ENCODE results near the gene RAB12.
"Not testable (repeated sequence)": the region's sequence is repeated elsewhere in the genome, so short reads cannot be mapped to it uniquely, and the experiment has no call there.

RAB12 gene

DNA sequence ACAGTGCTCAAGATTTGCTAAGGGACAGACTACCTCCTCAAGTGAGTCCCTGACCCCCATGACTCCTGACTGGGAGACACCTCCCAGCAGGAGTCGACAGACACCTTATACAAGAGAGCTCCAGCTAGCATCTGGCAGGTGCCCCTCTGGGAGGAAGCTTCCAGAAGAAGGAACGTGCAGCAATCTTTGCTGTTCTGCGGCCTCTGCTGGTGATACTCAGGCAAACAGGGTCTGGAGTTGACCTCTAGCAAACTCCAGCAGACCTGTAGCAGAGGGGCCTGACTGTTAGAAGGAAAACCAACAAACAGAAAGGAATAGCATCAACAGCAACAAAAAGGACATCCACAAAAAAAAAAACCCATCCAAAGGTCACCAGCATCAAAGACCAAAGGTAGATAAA is 38.1 kb downstream of the RAB12 start:
- DNase-seq (ENCODE audit: low read depth): not testable (repeated sequence)

- DNase-seq (ENCODE audit: low read depth): not testable (repeated sequence)
Observed at GRCh38 chr18:8651478-8652261, 42.4 kb downstream of the RAB12 start.

- no peak for DNase-seq (ENCODE audit: low read depth)
Observed at GRCh38 chr18:8654503-8655451, 45.5 kb downstream of the RAB12 start.

DNA sequence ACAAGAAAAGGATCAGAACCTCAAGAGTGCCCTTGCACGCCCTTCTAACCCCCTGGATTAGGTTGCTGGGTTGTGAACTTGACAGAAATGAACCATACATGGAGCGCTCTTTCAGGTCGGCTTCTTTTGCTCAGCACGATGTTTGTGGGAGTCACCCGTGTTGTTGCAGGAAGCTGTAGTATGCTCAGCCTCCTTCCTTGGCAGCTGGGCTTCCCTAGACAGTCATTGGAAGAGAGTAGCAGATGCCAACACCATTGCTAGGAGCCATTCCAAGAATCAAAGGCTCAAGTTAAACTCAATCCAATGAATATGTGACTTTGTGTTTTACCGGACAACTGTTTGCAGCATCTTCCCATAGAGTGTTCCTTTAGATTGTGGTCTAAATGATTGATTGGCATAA is 47.0 kb downstream of the RAB12 start:
- no peak for DNase-seq (ENCODE audit: low read depth)

GRCh38 chr18:8657050-8657820 is 48.0 kb downstream of the RAB12 start:
- no peak for DNase-seq (ENCODE audit: low read depth)

DNA sequence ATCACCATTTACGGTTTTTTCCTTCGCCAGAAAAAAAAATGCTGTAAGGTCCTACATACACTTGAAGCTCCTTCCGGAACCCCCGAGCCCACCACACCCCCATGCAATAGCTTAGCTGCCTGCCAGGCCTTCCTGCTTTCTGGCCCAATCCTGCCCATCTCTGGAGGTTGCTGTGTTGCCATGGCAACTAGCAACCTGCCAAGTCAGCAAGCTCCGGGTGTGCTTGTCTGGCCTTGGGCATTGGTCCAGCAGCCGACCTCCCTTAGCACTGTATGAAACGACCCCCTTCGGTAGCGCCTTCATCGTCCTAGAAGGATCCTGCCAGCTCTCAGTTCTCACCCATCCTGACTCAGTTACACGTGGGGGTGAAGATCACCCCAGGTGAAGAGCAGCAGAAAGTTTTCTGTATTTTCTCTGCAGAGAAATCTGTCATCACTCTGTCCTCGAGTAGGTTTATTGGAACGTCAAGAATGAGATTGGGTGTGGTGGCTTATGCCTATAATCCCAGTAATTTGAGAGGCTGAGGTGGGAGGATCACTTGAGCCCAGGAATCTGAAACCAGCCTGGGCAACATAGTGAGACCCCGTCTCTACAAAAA is 48.7 kb downstream of the RAB12 start:
- no peak for DNase-seq (ENCODE audit: low read depth)

DNA sequence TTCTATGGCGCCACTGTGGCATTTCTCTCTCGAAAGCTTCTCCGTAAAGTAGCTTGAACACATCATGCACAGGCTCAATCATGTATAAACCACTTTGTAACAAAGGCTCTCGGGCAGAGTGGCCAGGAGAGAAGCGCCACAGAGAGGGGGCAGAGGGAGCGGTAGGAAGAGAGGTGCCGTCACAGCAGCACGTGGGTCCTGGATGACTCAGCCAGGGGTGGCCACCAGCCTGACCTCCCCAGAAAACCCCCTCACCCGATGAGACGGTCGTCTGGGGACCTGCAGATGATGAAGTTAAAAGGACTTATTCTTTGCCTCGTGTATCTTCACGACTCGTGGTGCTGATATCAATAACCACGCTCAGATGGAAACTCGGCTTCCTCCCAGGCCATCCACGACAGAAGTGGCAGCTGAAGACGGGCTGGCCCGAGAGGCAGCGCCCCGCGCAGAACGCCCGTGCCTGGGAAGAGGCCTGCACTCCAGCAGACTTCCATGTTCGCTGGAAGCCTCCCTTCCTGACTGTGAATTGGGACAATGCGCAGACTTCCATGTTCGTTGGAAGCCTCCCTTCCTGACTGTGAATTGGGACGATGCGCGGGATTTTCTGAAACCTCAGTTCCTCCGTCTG is 49.7 kb downstream of the RAB12 start:
- no peak for DNase-seq (ENCODE audit: low read depth)

- DNase-seq (ENCODE audit: low read depth): no peak
Observed at GRCh38 chr18:8659609-8660242, 50.5 kb downstream of the RAB12 start.

DNA sequence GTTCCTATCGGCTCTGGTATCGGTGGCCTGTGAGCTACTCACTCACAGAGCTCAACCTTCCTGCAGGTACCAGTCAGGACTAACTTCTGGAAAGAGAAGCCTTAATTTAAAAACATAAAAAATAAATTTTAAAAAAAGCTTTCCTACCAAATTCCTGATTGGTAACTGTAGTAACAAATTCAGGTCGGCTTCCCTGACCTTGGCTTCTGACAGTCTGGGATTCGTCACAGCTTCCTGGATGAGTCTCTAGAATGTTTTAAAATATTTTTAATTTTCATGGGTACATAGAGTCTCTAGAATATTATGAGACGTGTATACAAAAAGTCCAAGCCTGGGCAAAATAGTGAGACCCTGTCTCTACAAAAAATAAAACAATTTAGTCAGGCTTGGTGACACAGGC is 51.1 kb downstream of the RAB12 start:
- no peak for DNase-seq (ENCODE audit: low read depth)

- no peak for DNase-seq (ENCODE audit: low read depth)
Observed at GRCh38 chr18:8661754-8662559, 52.7 kb downstream of the RAB12 start.

- no peak for DNase-seq (ENCODE audit: low read depth)
Observed at GRCh38 chr18:8662560-8663255, 53.5 kb downstream of the RAB12 start.

DNA sequence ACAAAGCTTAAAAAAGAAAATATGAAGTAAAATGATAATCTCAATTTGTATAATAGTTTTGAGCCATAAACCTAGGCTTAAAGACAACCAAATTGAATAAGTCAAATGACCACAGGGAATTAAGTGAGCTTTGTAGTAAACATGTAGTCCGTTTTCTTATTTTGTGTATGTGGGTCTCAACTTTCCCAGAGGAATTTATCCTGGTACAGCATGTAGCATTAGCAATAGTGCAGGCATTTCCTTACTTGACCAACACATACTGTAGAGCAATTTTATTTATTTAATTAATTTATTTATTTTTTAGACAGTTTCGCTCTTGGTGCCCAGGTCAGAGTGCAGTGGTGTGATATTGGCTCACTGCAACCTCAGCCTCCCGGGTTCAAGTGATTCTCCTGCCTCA is 58.6 kb downstream of the RAB12 start:
- DNase-seq (ENCODE audit: low read depth): no peak

GRCh38 chr18:8668381-8668780 is 59.1 kb downstream of the RAB12 start:
- DNase-seq (ENCODE audit: low read depth): no peak

DNA sequence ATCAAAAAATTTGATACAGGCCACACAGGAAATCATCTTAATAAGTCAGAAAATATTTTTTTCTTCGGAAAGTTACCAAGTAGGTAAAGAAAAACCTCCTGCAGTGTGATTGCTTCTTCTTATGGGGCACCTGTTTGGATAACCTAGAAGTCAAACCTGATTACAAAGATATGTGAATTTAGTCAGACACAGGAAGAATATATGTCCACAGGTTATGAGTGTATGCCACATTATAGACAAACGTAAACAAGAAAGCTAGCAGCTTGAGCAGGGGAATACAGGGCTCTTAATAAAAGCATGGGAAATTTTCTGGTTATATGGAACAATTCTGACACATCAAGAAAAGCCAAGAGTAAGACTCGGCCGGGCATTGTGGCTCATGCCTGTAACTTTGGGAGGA is 60.3 kb downstream of the RAB12 start:
- DNase-seq (ENCODE audit: low read depth): no peak

- no peak for DNase-seq (ENCODE audit: low read depth)
Observed at GRCh38 chr18:8673256-8674209, 64.3 kb downstream of the RAB12 start.

- no peak for DNase-seq (ENCODE audit: low read depth)
Observed at GRCh38 chr18:8675057-8675456, 65.8 kb downstream of the RAB12 start.

DNA sequence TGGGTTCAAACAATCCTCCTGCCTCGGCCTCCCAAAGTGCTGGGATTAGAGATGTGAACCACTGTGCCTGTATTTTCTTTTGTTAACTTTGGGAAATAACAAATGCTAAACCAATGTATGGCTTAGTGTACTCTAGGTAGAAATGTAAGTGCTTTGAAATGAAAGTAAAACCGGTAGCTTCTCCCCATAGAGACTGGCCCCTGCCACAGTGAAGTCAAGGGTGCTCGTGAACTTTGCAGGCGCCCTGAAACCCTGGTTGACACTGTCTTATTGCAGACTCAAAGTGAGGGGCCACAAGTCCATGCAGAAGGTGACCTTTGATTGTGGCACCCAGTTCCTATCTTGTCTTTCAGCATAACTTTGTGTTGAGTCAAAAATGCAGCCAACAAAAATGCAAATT is 72.0 kb downstream of the RAB12 start:
- DNase-seq (ENCODE audit: low read depth): no peak

DNA sequence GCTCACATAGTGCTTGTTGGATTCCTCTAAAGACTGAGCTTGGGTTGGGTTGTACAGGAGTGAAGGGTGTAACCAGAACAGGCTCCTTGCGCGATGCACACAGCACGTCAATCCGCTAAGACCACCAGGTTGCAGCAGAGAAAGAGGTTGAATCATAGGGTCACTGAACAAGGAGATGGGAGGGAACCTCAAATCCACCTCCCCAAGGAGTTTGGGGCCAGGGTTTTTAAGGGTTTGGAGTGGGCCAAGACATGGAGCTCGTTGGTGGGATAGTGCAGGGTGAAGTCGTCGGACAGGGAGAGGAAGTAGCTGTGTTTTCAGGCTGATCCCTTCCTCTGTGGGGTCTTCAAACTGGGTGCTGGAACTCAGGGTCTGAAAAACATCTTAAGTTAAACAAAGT is 75.3 kb downstream of the RAB12 start:
- no peak for DNase-seq (ENCODE audit: low read depth)

Measured in CMK (cell line).